Vagina (tissue), 2 donors: ENCODE data around the gene GALNT15. TPM values are rescaled to one million over a fixed set of nuclear protein-coding genes. Genes with fewer than 3 reads are reported as not detected.

Experiments used
- DNase-seq, 2 donors: peaks; one replicate each; pipeline ENCODE4 v3.0.0-alpha.2; 2017; ENCODE audit errors: extremely low spot score in 2 of 2
- H3K27ac ChIP-seq: fragments of 200-600 bp; sonication (generic); one replicate; pipeline ENCODE4 v1.5.1; 2019
- H3K27me3 ChIP-seq: fragments of 200-600 bp; sonication (generic); one replicate; pipeline ENCODE4 v1.5.1; 2019
- H3K36me3 ChIP-seq, 2 donors: fragments of 200-600 bp; sonication (generic); one replicate each; pipeline ENCODE4 v1.5.1; 2017 to 2019
- H3K4me1 ChIP-seq: fragments of 200-600 bp; sonication (generic); one replicate; pipeline ENCODE4 v1.5.1; 2019
- H3K4me3 ChIP-seq, 2 donors: fragments of 200-600 bp; sonication (generic); 1 replicate in 1 of 2; 2 replicates in 1 of 2; pipeline ENCODE4 v1.5.1; 2016 to 2019
- H3K9me3 ChIP-seq: fragments of 200-600 bp; sonication (generic); one replicate; pipeline ENCODE4 v1.5.1; 2019
- POLR2A ChIP-seq, 2 donors: fragments of 450-650 bp; IDR thresholded peaks; one replicate each; pipeline ENCODE4 v1.6.1; 2017; ENCODE audit warnings: antibody characterized with exemption in 2 of 2, mild to moderate bottlenecking in 2 of 2, moderate library complexity in 2 of 2
- POLR2AphosphoS5 ChIP-seq, 2 donors: sonication (generic); formaldehyde crosslinking; IDR thresholded peaks; one replicate each; pipeline ENCODE4 v1.9.0; 2017; ENCODE audit warnings: antibody characterized with exemption in 2 of 2, mild to moderate bottlenecking in 2 of 2, low read depth in 1 of 2; ENCODE audit not compliant: insufficient read depth in 1 of 2
- intact Hi-C: fragments of 100-400 bp; cut with DNase I; formaldehyde crosslinking; loops from one replicate; pipeline ENCODE4 v1.15.1; 2023
- total RNA-seq: library from RNA; depleted of rRNA; stranded (reverse); fragments of >200 nt; gene quantifications from one replicate; pipeline ENCODE4 v1.2.3, GENCODE V29; 2016
- TF ChIP-seq, protein P1 (sequence below), 3 experiments: fragments of 450-650 bp in 2 of 3; fragments of 200-600 bp in 1 of 3; sonication (generic) in 1 of 3; IDR thresholded peaks; one replicate each; pipeline ENCODE4 v1.5.1; 2017 to 2019; ENCODE audit warnings: antibody characterized with exemption in 3 of 3, mild to moderate bottlenecking in 2 of 3, moderate library complexity in 2 of 3

Gene GALNT15
- total RNA-seq, 1 donor from 2014 or later = 225 TPM

DNA sequence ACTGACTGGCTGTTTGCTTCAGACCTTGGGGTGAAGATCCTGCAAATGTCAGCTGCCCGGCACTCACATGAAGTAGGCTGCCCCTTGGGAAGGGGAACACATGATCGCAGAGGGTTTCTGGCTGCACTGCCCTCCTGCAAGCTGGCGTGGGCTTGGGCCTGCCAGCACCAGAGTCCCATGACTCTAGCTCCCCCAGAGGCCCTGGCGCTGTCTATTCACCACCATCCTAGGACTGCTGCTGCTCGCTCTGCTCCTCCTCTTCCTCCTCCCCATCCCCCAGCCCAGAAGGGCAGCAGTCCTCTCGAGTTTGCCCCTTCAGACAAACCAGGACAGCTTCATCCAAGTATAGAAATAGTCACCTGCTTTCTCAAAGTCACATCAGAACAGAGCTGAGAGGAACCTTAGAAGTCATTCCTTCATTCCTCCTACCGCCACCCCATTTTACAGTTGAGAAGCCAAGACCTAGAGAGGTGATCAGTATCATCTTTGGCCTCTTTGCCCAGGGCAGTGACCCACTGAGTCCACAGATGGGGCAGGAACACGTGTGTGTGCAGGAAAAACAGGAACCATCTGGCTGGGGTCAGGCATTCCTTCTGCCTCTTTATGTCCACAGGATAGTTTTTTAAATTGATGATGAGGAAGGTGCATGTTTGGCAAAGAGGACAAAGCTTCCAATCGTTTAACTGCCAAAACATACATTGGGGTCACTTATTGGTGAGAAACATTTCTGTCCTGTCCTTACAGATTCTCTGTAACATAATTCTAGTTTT, 77.0 kb downstream of the GALNT15 start:
- H3K27me3 ChIP-seq = no peaks in the 10 kb centered on the region
- H3K4me3 ChIP-seq = no peak overlapping the region
- no peaks in the 10 kb centered on the region for H3K9me3 ChIP-seq
- H3K4me1 ChIP-seq = peaks cover 7% of the 10 kb centered on the region
- no peak for DNase-seq
- intact Hi-C loops = no loop called here
- H3K36me3 ChIP-seq = no peaks in the 10 kb centered on the region
- TF ChIP-seq POLR2AphosphoS5 (IDR thresholded peaks at IDR 0.05; ENCODE audit: insufficient read depth in 1 of 2, low read depth in 1 of 2) = no peak
- TF ChIP-seq POLR2A (IDR thresholded peaks at IDR 0.05) = no peak
- TF ChIP-seq, protein P1, sequence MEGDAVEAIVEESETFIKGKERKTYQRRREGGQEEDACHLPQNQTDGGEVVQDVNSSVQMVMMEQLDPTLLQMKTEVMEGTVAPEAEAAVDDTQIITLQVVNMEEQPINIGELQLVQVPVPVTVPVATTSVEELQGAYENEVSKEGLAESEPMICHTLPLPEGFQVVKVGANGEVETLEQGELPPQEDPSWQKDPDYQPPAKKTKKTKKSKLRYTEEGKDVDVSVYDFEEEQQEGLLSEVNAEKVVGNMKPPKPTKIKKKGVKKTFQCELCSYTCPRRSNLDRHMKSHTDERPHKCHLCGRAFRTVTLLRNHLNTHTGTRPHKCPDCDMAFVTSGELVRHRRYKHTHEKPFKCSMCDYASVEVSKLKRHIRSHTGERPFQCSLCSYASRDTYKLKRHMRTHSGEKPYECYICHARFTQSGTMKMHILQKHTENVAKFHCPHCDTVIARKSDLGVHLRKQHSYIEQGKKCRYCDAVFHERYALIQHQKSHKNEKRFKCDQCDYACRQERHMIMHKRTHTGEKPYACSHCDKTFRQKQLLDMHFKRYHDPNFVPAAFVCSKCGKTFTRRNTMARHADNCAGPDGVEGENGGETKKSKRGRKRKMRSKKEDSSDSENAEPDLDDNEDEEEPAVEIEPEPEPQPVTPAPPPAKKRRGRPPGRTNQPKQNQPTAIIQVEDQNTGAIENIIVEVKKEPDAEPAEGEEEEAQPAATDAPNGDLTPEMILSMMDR (IDR thresholded peaks at IDR 0.05) = no peak
- no peak overlapping the region for H3K27ac ChIP-seq

GRCh38 chr3:16252243-16252978, 77.9 kb downstream of the GALNT15 start:
- intact Hi-C loops = no loop called here
- H3K9me3 ChIP-seq = no peaks in the 10 kb centered on the region
- H3K4me1 ChIP-seq = peaks cover 3% of the 10 kb centered on the region
- no peaks in the 10 kb centered on the region for H3K27me3 ChIP-seq
- TF ChIP-seq POLR2AphosphoS5 (IDR thresholded peaks at IDR 0.05; ENCODE audit: insufficient read depth in 1 of 2, low read depth in 1 of 2) (no peak), POLR2A (IDR thresholded peaks at IDR 0.05) (no peak)
- TF ChIP-seq, protein P1 (IDR thresholded peaks at IDR 0.05) = no peak
- H3K36me3 ChIP-seq = no peaks in the 10 kb centered on the region
- no peak overlapping the region for H3K27ac ChIP-seq
- no peak for DNase-seq
- no peak overlapping the region for H3K4me3 ChIP-seq

GRCh38 chr3:16252988-16253387, 78.5 kb downstream of the GALNT15 start:
- no peaks in the 10 kb centered on the region for H3K36me3 ChIP-seq
- TF ChIP-seq POLR2AphosphoS5 (IDR thresholded peaks at IDR 0.05; ENCODE audit: insufficient read depth in 1 of 2, low read depth in 1 of 2) = no peak
- TF ChIP-seq, protein P1 (IDR thresholded peaks at IDR 0.05) = no peak
- TF ChIP-seq POLR2A (IDR thresholded peaks at IDR 0.05) = no peak
- no peak overlapping the region for H3K4me3 ChIP-seq
- no peak for DNase-seq
- H3K4me1 ChIP-seq = no peaks in the 10 kb centered on the region
- intact Hi-C loops = no loop called here
- H3K27me3 ChIP-seq = no peaks in the 10 kb centered on the region
- H3K27ac ChIP-seq = no peak overlapping the region
- H3K9me3 ChIP-seq = no peaks in the 10 kb centered on the region

GRCh38 chr3:16253601-16254000, 79.1 kb downstream of the GALNT15 start:
- TF ChIP-seq POLR2A (IDR thresholded peaks at IDR 0.05) = no peak
- TF ChIP-seq POLR2AphosphoS5 (IDR thresholded peaks at IDR 0.05; ENCODE audit: insufficient read depth in 1 of 2, low read depth in 1 of 2) = no peak
- TF ChIP-seq, protein P1 (IDR thresholded peaks at IDR 0.05) = no peak
- DNase-seq = no peak
- intact Hi-C loops = no loop called here

DNA sequence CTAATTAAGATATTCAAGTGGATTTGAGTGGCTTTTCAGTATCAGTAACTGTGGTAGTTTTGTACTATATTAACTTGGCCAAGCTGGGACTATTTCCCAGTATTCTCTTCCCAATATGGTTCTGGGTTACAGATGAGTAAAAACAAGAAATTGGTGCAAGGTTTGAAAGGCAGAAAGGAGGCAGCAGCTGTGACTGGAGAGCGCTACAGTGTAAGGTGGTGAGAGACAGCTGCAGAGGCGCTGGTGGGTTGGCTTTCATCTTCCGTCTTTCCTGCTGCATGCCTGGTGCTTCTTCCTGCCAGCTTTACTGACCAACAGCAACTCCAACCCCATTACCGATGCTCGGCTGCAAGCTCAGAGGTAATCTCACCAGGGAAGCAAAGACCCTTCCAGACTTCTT, 80.4 kb downstream of the GALNT15 start:
- Histone ChIP-seq H3K4me3 (no peak overlapping the region), H3K27me3 (no peaks in the 10 kb centered on the region), H3K9me3 (no peaks in the 10 kb centered on the region), H3K36me3 (peaks cover 0 to 9% of the 10 kb centered on the region in 2 donors), H3K4me1 (no peaks in the 10 kb centered on the region), H3K27ac (no peak overlapping the region)
- intact Hi-C loops = no loop called here
- DNase-seq = no peak
- TF ChIP-seq, protein P1 (IDR thresholded peaks at IDR 0.05) = no peak
- TF ChIP-seq POLR2A (IDR thresholded peaks at IDR 0.05) (no peak), POLR2AphosphoS5 (IDR thresholded peaks at IDR 0.05; ENCODE audit: insufficient read depth in 1 of 2, low read depth in 1 of 2) (no peak)

More at GRCh38 chr3:16253601-16254000, 79.1 kb downstream of the GALNT15 start:
- Histone ChIP-seq H3K27ac (no peak overlapping the region), H3K4me3 (no peak overlapping the region), H3K36me3 (no peaks in the 10 kb centered on the region), H3K27me3 (no peaks in the 10 kb centered on the region), H3K4me1 (no peaks in the 10 kb centered on the region), H3K9me3 (no peaks in the 10 kb centered on the region)
